Raji (cell line): ENCODE data around the gene SNX12.

Experiments
- POLR2A ChIP-seq: IDR thresholded peaks from 2 replicates; pipeline ENCODE4 v1.6.1; 2011; ENCODE audit warnings: low read depth, low read length, control low read depth; ENCODE audit not compliant: insufficient read depth

Gene SNX12

DNA sequence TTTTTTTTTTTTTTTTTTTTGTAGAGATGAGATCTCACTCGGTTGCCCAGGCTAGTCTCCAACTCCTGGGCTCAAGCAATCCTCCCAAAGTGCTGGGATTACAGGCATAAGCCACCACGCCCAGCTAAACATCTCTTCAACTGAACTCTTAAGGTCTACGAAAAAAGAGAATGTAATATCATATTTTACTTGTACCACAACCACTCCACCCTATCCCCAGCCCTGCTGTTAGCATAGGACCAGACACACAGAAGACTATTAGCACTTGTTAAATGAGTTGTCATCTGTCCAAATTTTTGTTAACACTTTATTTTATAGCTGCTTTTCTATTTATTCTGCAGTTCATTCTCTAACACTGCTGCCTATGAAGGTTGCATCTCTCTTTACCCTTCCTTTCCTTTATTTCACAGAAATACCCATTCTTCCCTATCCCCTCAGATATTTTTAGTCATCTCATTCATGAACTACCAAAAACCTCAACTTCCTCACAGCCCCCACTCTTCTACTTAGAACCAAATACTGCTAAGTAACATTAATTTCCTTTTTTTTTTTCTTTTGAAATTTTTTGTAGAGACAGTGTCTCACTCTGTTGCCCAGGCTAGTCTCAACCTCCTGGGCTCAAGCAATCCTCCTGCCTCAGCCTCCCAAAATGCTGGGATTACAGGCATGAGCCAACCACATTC, 10.1 kb downstream of the SNX12 start:
- no peak for TF ChIP-seq POLR2A

DNA sequence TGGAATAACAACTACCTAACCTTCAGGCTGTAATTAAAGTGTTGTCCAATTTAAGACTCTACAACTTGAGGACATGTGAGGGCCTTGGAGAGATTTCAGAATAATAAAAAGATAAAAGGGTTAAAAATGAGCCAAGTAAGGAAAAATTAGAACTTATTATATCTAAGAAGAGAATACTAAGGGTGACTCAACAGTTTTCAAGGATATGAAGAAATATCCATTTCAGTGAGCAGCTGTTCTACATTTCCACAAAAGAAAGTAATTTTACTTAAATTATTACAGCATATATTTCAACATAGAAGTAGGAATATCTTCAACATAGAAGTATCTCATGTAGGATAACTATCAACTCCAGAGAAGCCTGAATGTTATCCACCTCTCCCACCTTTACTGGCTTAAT, 11.3 kb downstream of the SNX12 start:
- no peak for TF ChIP-seq POLR2A

DNA sequence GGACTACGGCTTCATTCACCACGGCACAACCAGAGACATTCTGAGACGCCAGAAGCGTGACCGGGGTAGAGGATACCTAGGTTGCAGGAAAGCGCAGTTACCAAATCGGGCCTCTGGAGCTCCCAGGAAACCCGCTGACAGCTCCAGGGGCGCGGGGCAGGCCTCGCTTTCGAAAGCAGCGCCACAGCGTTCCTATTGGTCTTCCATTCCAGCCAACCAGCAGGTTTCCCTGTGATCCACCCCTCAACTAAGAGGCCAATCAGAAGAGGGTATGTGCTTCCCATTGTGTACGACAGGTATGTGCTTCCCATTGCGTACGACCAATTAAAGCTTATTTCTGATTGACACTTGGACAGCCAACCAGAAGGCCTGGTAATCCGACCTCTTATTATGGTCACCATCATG, 14.9 kb downstream of the SNX12 start:
- TF ChIP-seq POLR2A, result no peak

DNA sequence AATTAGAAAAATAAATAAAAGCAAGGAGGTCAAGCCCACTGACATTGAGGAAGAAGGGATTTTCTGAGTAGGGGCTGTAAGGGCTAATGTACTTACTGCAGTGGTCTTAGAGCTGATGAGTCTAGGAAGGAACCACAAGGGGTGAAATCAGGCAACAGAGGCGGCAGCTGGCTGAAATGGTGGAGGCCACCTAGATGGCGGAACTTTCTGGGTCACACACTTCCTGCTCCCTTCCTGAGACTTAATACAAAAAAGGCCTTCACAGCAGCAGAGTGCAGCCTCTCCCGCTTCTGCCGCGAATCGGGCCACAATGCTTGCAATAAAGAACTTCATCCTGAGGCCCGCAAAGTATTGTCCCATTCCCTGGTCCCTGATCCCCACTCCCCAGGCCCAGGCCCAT, 15.4 kb downstream of the SNX12 start:
- no peak for TF ChIP-seq POLR2A

DNA sequence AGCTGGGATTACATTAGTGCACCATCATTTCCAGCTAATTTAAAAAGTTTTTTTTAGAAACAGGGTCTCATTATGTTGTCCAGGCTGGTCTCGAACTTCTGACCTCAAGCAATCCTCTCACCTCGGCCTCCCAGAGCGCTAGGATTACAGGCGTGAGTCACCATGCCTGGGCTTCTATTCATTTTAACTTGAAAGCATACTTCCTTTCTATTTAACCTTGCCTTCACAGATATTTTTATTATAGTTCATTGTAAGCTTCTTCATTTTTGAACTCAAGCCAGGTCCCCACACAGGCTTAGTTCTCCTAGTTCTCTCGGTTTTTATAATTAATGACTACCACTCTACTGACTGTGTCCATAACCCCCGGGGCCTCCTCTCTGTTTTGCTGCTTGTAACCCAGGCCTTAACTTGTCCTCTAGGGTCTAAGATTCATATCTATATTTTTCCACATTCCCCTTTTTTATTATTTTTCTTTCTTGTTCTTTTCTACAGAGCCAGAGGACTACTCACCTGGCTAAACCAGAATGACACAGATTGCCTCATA, 50.7 kb downstream of the SNX12 start:
- TF ChIP-seq POLR2A, result no peak
